Measurements from ENCODE around the gene TBC1D10B.
"Not testable (repeated sequence)": the region's sequence is repeated elsewhere in the genome, so short reads cannot be mapped to it uniquely, and the experiment has no call there.

Gene TBC1D10B

DNA sequence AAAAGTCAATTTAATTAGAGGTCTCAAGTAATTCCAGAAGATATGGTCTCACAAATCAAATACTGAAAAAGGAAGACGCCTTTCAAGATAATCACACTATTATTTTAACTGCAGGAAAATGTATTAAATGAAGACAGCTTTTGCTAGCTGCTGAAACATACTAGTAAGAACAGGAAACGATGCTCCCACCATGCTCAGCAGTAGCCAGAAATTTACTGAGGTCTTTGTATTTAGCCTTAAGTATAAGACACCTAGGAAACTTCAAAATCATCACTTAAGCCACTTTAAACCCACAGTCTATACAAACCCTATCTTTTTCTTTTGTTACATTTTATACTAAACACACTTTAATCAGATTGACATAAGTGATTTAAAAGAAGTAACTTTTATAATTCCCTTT lies 51.6 kb downstream of the TBC1D10B start:
- DNase-seq: not testable (repeated sequence)

GRCh38 chr16:30310937-30311336 lies 59.4 kb downstream of the TBC1D10B start:
- not testable (repeated sequence) for DNase-seq

DNA sequence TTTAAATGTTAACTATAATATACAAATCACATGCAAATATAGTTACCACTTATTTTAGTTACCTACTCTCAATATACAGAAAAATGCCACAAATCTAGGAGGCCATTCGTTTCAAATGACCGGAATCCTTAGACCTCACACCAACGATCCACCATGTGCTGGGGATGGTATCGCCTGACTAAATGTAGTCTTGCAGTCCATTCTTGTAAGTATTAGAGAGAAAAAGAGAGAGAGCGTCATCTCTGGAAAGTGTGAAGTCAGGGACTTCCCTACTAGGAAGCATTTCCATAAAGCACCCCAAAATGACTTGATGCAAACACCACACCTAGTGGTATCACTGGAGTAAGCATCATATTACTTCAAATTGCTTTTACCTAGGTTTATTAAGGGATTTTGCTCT lies 61.0 kb downstream of the TBC1D10B start:
- not testable (repeated sequence) for DNase-seq
